GM21737 (cell line): ENCODE results near the gene MAGI2.
"Not testable (repeated sequence)": the region's sequence is repeated elsewhere in the genome, so short reads cannot be mapped to it uniquely, and the experiment has no call there.

ENCODE experiments used
- ATAC-seq: cut with Tn5 transposase; IDR thresholded peaks from one replicate; pipeline ENCODE4 v1.9.1; 2021; ENCODE audit warnings: mild to moderate bottlenecking, moderate library complexity; ENCODE audit not compliant: unreplicated experiment

Gene MAGI2

DNA sequence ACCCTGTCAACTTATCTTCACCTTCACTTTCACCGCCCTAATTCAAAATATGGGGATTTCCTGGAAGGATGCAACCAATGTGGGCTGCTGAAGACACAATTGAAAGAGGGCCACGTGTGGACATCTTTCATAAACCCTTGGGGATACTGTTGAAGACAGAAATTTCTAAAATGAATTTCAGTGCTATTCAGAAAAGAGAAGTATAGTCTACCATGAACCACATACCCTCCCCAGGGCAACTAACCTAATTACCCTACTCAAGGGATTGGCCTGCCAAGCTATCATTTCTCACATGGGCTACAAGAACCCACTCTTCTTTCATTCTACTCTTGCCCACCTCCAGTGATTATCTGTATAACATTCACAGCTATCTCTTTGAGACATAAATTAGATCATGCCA, 1428.9 kb downstream of the MAGI2 start:
- no peak for ATAC-seq

DNA sequence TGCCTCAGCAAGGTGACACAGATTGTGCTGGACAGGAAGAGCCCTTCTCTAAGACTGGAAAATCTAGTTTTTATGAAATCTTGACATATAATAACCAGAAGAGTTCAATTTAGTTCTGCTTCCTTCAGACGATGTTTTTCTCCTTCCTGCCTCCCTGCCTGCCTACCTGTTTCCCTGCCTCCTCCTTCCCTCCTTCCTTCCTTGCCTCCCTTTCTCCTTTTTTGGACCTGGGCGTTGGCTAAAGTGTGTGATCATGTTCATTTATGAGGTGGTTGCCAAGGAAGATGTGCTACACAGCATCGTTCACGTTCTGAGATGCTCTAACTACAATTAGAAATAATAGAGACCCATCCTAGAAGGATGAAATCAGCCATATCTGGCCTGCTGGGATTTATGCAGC, 1430.3 kb downstream of the MAGI2 start:
- no peak for ATAC-seq

GRCh38 chr7:78022165-78022564, 1431.3 kb downstream of the MAGI2 start:
- no peak for ATAC-seq

DNA sequence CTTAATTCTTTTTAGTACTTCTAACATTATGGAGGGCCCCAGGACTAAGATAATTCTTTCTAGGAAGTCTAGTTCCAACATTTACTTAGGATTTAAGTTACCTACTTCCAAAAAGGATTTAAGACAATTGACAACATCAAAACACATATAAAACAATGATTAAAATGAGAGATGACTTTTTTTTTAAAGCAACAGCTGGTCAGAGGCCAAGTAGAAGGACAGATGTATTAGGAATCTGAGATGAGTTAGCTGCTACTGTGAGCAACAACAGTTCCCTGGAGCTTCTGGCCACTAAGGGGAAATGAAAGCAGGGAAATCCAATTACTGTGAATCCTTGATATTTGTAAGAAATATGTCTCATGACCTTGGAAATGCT, 1432.6 kb downstream of the MAGI2 start:
- no peak for ATAC-seq

DNA sequence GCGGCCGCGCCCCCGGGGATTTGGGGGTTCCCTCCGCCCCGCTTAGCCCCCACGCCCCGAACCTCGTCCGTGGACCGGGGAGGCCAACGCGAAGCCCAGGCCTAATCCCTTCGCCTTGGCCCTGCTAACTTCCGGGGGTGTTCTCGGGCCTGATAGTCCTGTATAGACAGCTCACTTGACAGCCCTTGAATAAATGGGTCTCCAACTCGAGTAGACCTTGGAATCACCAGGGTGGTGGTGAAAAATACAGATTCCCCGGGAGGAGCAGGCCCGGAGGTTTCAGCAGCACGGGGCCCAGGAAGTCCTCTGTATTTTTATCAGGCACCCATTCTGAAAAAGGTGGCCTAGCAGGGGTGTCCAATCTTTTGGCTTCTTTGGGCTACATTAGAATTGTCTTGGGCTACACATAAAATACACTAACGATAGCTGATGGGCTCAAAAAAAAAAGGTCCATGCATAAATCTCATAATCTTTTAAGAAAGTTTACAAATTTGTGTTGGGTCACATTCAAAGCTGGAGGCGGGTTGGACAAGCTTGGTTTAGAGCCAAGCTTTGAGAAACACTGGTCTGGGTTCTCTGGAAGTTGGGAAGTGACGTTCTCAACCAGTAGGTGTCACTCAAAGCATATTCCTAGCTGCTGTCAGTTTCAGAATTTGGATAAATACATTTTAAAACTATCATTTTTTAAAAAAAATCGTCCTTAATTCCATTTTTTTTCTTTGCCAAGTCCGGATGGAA, 1433.2 kb downstream of the MAGI2 start:
- ATAC-seq, result peak; percentile 49

DNA sequence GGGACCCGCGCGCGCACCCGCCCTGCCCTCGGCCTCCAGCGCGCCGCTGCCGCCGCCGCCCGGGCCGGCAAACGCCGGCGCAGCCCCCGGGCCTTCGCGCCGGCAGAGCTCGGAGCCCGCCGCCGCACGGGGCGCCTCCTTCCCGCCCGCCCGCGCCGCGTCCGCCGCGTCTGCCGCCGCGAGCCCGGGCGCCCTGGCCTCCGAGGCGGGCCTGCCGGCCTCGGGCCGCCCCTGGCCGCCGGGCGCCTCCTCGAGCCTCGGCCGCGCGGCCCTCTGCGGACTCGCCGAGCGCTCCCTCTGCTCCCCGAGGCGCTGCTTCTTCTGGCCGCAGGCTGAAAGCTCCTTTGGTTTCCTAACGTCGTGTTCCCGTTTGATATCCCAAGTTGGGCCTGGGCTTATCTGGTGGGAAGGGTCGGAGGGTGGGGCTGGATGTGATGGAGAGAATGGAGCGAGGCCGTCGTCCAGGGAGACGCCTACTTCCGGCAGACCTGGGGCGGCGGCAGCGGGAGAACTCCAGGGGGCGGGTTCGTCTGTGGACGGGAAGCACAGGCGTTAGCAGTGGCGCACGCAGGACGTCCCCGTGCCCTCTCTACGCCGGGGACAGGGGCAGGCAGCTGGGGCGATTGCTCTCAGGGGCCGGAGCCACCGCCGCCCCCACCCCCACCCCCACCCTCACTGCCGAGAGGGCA, 1433.9 kb downstream of the MAGI2 start:
- peak; percentile 80 for ATAC-seq

DNA sequence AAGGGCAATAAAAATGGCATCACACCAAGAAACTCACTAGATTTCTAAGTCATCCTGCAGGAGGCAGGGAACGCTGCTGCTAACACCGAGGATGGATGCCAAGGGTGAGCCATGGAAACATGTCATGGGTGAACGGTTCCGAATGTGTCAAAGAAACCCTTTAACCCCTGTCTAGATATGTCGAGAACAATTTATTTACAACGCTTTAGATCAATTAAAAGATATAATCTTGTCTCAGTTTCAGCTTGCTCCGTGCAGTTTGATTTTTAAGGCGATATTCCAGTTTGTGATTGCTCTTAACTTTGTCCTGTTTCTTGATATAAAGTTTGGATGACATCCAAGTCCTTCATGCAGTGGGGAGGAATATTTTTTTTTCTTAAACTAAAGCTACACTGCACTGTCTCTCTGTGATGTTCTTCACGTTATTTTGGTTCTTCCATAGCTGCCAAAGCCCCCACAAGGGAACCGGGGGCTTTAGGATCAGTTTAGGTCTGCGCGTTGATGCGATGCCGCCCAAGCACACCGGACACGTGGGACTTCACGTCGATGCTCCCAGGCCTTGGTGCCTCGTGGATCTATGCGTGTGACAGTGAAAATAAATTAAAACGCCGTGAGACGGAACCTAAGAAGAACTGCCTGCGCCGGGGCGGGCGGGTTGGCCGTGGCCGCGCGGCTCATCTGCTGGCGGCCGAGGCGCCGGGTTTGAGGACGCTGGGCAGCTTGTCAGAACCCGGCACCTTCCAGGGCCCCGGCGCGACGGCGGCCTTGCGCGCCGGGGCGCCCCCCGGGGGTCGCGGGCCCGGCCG, 1434.6 kb downstream of the MAGI2 start:
- ATAC-seq, result no peak

DNA sequence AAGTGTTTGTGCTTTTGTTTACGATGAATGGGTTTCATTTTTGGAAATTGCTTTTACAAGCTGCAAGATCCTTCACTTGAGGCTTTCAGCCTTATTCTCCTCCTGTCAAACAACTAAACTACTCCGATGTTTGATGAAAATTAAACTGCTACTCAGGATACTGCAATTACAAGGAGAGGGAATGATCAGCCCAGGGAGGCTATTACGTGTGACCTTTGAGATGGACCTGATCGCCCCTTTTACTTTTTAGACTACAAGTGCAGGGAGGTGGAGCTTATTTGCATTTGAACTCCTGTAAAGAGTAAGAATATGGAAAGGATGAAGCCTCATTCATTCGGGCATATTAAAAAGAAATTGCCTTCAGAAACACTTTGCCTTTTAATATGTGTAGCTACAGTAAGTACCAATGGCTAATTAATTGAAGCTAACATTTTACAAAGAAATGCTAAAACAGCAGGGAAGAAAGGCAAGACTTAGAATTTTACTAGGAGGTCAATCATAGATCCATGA, 1435.8 kb downstream of the MAGI2 start:
- ATAC-seq, result no peak

DNA sequence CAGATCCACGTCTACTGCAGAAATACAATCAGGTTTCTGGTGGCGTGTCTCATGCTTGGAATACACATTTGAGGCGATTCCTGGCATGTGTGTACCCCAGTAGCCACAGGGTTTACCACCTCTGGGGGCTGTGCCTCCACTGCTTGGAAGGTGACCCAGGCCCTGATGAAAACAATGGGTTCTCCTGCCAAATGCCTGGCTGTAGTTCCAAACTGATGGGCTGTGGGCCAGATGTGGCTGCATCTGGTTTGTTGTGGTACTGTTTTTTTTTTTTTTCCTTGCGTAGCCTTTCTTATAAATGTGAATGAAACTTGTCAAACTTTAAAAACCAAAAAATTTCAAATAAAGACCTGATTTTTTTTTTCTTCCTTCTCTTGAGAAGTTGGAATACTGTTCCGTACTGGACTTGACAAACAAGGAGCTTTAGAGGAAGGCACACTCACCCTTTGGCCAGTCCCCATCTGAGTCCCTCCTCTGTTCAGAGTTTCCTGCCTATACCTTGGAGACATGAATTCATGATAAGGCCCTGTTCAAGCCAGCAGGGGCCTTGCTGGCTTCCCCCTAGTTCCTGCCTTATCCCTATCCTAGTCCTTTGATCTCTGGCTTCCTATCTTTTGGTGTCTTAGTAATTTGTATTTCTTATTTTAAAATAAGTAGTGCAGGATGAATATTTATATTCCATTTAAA, 1437.8 kb downstream of the MAGI2 start:
- no peak for ATAC-seq

- no peak for ATAC-seq
Observed at GRCh38 chr7:78014401-78014800, 1439.1 kb downstream of the MAGI2 start.

DNA sequence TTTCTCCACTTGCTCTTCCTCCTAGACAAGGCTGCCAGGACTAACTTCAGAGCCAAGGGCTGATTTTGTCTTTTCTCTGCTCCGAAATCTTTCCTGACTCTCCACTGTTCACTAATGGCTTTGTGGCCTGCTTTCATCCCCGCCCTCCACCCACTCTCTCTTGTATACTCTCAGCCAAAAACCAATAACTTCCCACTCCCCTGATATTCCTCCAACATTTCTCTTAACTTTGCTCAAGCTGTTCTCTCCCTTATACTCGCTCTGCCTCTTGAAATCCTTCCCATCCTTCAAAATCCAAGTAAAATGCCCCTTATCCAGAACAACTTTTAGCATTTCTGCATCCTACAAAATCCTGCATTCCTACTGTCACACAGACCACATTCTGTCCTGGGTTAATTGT, 1440.1 kb downstream of the MAGI2 start:
- no peak for ATAC-seq

GRCh38 chr7:78011642-78012041, 1441.8 kb downstream of the MAGI2 start:
- ATAC-seq, result no peak

DNA sequence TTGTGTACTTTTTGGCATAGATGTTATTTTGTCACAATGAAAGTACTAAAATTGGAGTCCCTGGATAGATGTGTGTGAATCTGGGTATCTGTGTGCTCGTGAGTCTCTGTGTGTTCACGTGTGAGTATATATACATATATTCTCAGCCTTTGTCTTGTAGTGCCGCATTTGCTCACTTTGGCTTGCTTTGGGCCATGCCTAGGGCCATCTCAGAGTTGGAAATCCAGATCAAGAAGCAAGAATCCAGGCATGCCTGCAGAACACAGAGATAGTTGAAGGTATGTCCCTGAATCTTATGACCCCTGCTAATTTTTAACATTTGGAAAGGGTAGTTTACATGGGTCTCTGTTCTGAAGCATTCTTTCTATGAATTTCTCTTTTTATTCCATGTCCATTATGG, 1446.2 kb downstream of the MAGI2 start:
- no peak for ATAC-seq

- ATAC-seq, result no peak
Observed at GRCh38 chr7:78006063-78006755, 1447.3 kb downstream of the MAGI2 start.

GRCh38 chr7:78002715-78003114, 1450.8 kb downstream of the MAGI2 start:
- ATAC-seq, result no peak

DNA sequence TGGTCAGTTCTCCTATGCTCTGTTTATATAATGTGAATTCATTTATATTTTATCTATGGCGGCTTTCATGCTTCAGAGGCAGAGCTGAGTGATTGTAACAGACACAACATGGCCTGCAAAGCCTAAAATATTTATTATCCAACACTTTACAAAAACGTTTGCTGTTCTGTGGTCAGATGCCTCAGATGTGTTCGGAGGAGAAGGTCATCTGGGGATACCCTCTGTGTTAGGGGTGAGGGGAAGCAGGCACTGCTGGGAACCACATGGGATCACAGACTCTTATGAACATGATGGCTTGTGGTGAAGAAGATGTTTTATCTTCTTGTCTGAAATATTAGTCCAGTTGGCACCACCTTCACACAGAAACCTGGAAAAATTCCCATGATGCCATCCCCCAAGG, 1451.4 kb downstream of the MAGI2 start:
- ATAC-seq, result no peak

DNA sequence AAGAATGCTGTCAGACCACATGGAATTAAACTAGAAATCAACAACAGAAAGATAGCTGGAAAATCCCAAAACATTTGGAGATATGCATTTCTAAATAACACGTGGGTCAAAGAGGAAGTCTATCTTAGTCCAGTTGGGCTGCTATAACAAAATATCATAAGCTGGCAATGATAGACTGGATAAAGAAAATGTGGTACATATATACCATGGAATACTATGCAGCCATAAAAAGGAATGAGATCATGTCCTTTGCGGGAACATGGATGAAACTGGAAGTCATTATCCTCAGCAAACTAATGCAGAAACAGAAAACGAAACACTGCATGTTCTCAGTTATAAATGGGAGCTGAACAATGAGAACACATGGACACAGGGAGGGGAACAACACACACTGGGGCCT, 1454.3 kb downstream of the MAGI2 start:
- not testable (repeated sequence) for ATAC-seq

- ATAC-seq, result no peak
Observed at GRCh38 chr7:77995717-77996116, 1457.8 kb downstream of the MAGI2 start.

GRCh38 chr7:77993838-77994237, 1459.6 kb downstream of the MAGI2 start:
- no peak for ATAC-seq

- ATAC-seq, result no peak
Observed at GRCh38 chr7:77991656-77992055, 1461.8 kb downstream of the MAGI2 start.
